AG09309 (cell line): ENCODE measurements around the gene GPR78.

ENCODE experiments used
- DNase-seq: peaks from one replicate; pipeline ENCODE4 v3.0.0-alpha.2; 2010; ENCODE audit warnings: low read depth
- H3K4me3 ChIP-seq: 2 replicates; pipeline ENCODE4 v1.5.1; 2011; ENCODE audit warnings: mild to moderate bottlenecking, low read depth, low read length, moderate library complexity; ENCODE audit not compliant: control insufficient read depth
- CTCF ChIP-seq: IDR thresholded peaks from 2 replicates; pipeline ENCODE4 v1.5.1; 2011; ENCODE audit warnings: mild to moderate bottlenecking, low read depth, low read length, inconsistent platforms; ENCODE audit not compliant: insufficient read depth, control insufficient read depth; ENCODE audit errors: missing control alignments

GPR78 gene

GRCh38 chr4:8550691-8551090 is 29.5 kb upstream of the GPR78 start:
- DNase-seq = no peak
- no peak for TF ChIP-seq CTCF
- no peak overlapping the region for H3K4me3 ChIP-seq

- TF ChIP-seq CTCF = no peak
- no peak for DNase-seq
- no peak overlapping the region for H3K4me3 ChIP-seq
Measured at GRCh38 chr4:8552024-8552423, 28.2 kb upstream of the GPR78 start.

- TF ChIP-seq CTCF = no peak
- no peak overlapping the region for H3K4me3 ChIP-seq
- no peak for DNase-seq
Measured at GRCh38 chr4:8552581-8553205, 27.5 kb upstream of the GPR78 start.

- TF ChIP-seq CTCF = no peak
- no peak overlapping the region for H3K4me3 ChIP-seq
- DNase-seq = no peak
Measured at GRCh38 chr4:8553216-8553615, 27.0 kb upstream of the GPR78 start.

GRCh38 chr4:8553991-8554405 is 26.2 kb upstream of the GPR78 start:
- no peak overlapping the region for H3K4me3 ChIP-seq
- no peak for DNase-seq
- TF ChIP-seq CTCF = no peak

- no peak for DNase-seq
- TF ChIP-seq CTCF = no peak
- H3K4me3 ChIP-seq = no peak overlapping the region
Measured at GRCh38 chr4:8554555-8555100, 25.6 kb upstream of the GPR78 start.
